IMR-90 (cell line): ENCODE results near the gene GABBR2. TPM values are rescaled to one million over a fixed set of nuclear protein-coding genes. Genes with fewer than 3 reads are reported as not detected.

Source experiments
- ATAC-seq: fragments of 200-7000 bp; cut with Tn5 transposase; 2 replicates; pipeline ENCODE4 v1.9.1; 2020; ENCODE audit warnings: low read depth, mild to moderate bottlenecking, moderate library complexity
- BruUV-seq: library from RNA; stranded (reverse); fragments of 400-500 nt; replicated peaks from 2 replicates; lab custom pipeline; 2021; lab: Mats Ljungman, UMichigan
- CTCF ChIA-PET: fragments of 300-600 bp; formaldehyde crosslinking; extraction: SDS; loops from one replicate; lab custom pipeline; 2021; ENCODE audit warnings: antibody characterized with exemption; lab: Yijun Ruan, JAX
- POLR2A ChIA-PET: fragments of 300-600 bp; sonication (Branson Sonifier 250); formaldehyde crosslinking; loops from one replicate; lab custom pipeline; 2022; ENCODE audit warnings: antibody characterized with exemption; ENCODE audit not compliant: unreplicated experiment; lab: Charles Lee
- DNase-seq: peaks from one replicate; pipeline ENCODE4 v3.0.0; 2013
- H2AFZ ChIP-seq: replicated peaks from 2 replicates; pipeline ENCODE3; 2013; ENCODE audit warnings: low read length, mild to moderate bottlenecking; ENCODE audit not compliant: poor library complexity
- H2AK5ac ChIP-seq: 2 replicates; pipeline ENCODE4 v1.6.1; 2013; ENCODE audit warnings: low read depth, low read length, inconsistent platforms
- H2AK9ac ChIP-seq: replicated peaks from 2 replicates; pipeline ENCODE3; 2013; ENCODE audit warnings: mild to moderate bottlenecking, low read depth, low read length, moderate library complexity; ENCODE audit not compliant: poor library complexity
- H2BK120ac ChIP-seq: 2 replicates; pipeline ENCODE4 v1.6.1; 2013; ENCODE audit warnings: low read depth, low read length, inconsistent platforms
- H2BK15ac ChIP-seq: 3 replicates; pipeline ENCODE4 v1.6.1; 2013; ENCODE audit warnings: low read depth, low read length, inconsistent platforms
- H2BK20ac ChIP-seq: 2 replicates; pipeline ENCODE4 v1.6.1; 2013; ENCODE audit warnings: low read depth, mild to moderate bottlenecking, inconsistent platforms, low read length, moderate library complexity
- H2BK5ac ChIP-seq: 2 replicates; pipeline ENCODE4 v1.6.1; 2013; ENCODE audit warnings: mild to moderate bottlenecking, low read depth, low read length, inconsistent platforms; ENCODE audit not compliant: poor library complexity, severe bottlenecking
- H3K14ac ChIP-seq: replicated peaks from 2 replicates; pipeline ENCODE4 v1.6.1; 2013; ENCODE audit warnings: low read depth, low read length, inconsistent platforms
- H3K18ac ChIP-seq: 2 replicates; pipeline ENCODE4 v1.6.1; 2013; ENCODE audit warnings: low read depth, low read length, control low read depth
- H3K23ac ChIP-seq: 2 replicates; pipeline ENCODE4 v1.6.1; 2013; ENCODE audit warnings: low read depth, low read length, inconsistent platforms
- H3K27ac ChIP-seq: 2 replicates; pipeline ENCODE4 v1.5.1; 2013; ENCODE audit warnings: mild to moderate bottlenecking, control low read depth, low read length; ENCODE audit not compliant: insufficient read depth
- H3K27me3 ChIP-seq: 2 replicates; pipeline ENCODE4 v1.6.1; 2013; ENCODE audit warnings: low read length; ENCODE audit not compliant: control insufficient read depth, insufficient read depth
- H3K36me3 ChIP-seq: 2 replicates; pipeline ENCODE4 v1.6.1; 2013; ENCODE audit warnings: low read length, mixed read lengths; ENCODE audit not compliant: control insufficient read depth, insufficient read depth
- H3K4ac ChIP-seq: 2 replicates; pipeline ENCODE4 v1.6.1; 2013; ENCODE audit warnings: low read depth, low read length, inconsistent platforms
- H3K4me1 ChIP-seq: 2 replicates; pipeline ENCODE4 v1.6.1; 2013; ENCODE audit warnings: low read length, mixed read lengths; ENCODE audit not compliant: control insufficient read depth, insufficient read depth
- H3K4me2 ChIP-seq: 2 replicates; pipeline ENCODE4 v1.6.1; 2013; ENCODE audit warnings: low read depth, mild to moderate bottlenecking, control low read depth, low read length, moderate library complexity
- H3K4me3 ChIP-seq: 2 replicates; pipeline ENCODE4 v1.5.1; 2013; ENCODE audit warnings: low read depth, mild to moderate bottlenecking, control low read depth, low read length, moderate library complexity; ENCODE audit not compliant: insufficient read depth
- H3K56ac ChIP-seq: 2 replicates; pipeline ENCODE4 v1.6.1; 2013; ENCODE audit warnings: low read length, inconsistent platforms; ENCODE audit not compliant: insufficient read depth; ENCODE audit errors: extremely low read depth
- H3K79me1 ChIP-seq, 2 experiments: 2 replicates each; pipeline ENCODE4 v1.6.1; 2013; ENCODE audit warnings: low read length in 2 of 2, inconsistent platforms in 1 of 2, low read depth in 1 of 2
- H3K9ac ChIP-seq: 2 replicates; pipeline ENCODE4 v1.6.1; 2013; ENCODE audit warnings: low read depth, low read length, control low read depth
- H3K9me1 ChIP-seq: 2 replicates; pipeline ENCODE4 v1.6.1; 2013; ENCODE audit warnings: low read length, inconsistent platforms; ENCODE audit not compliant: insufficient read depth
- H3K9me3 ChIP-seq: 2 replicates; pipeline ENCODE4 v1.6.1; 2013; ENCODE audit warnings: low read length; ENCODE audit not compliant: control insufficient read depth, insufficient read depth
- H4K20me1 ChIP-seq: 2 replicates; pipeline ENCODE4 v1.6.1; 2013; ENCODE audit warnings: low read length, inconsistent platforms; ENCODE audit not compliant: insufficient read depth
- H4K5ac ChIP-seq: 2 replicates; pipeline ENCODE4 v1.6.1; 2013; ENCODE audit warnings: mild to moderate bottlenecking, low read depth, low read length, control low read depth
- H4K8ac ChIP-seq, 2 experiments: 2 replicates each; pipeline ENCODE4 v1.6.1; 2013; ENCODE audit warnings: low read depth in 2 of 2, low read length in 2 of 2, control low read depth in 1 of 2, inconsistent platforms in 1 of 2
- H4K91ac ChIP-seq: 2 replicates; pipeline ENCODE4 v1.6.1; 2013; ENCODE audit warnings: low read depth, low read length, inconsistent platforms; ENCODE audit not compliant: insufficient read depth
- BHLHE40 ChIP-seq: fragments of 150-350 bp; IDR thresholded peaks from 2 replicates; pipeline ENCODE4 v1.6.1; 2016; ENCODE audit warnings: mild to moderate bottlenecking, low read depth, low read length
- CHD1 ChIP-seq: IDR thresholded peaks from 2 replicates; pipeline ENCODE4 v1.6.1; 2012; ENCODE audit warnings: low read depth, low read length, improper control_type of control experiment
- NFE2L2 ChIP-seq: fragments of 150-350 bp; IDR thresholded peaks from 2 replicates; pipeline ENCODE4 v1.6.1; 2016; ENCODE audit warnings: low read depth, mild to moderate bottlenecking, low read length
- RFX5 ChIP-seq: IDR thresholded peaks from 2 replicates; pipeline ENCODE4 v1.8.0; 2012; ENCODE audit warnings: low read depth, mild to moderate bottlenecking, low read length, moderate library complexity
- SMC3 ChIP-seq: fragments of 150-350 bp; IDR thresholded peaks from 2 replicates; pipeline ENCODE4 v1.6.1; 2016; ENCODE audit warnings: low read depth, mild to moderate bottlenecking, antibody characterized with exemption, low read length, moderate library complexity
- WGBS, 2 experiments: methylation state at CpG; one replicate each; pipeline versions ENCODE4 v1.1.5 to v1.1.7; 2013; ENCODE audit warnings: missing lambda C conversion rate in 2 of 2; ENCODE audit not compliant: insufficient read length in 1 of 2; ENCODE audit errors: extremely low coverage in 2 of 2; 5-methylcytosine and 5-hydroxymethylcytosine counted together
- dilution Hi-C: fragments of 300-500 bp; cut with HindIII; formaldehyde crosslinking; loops from one replicate; pipeline ENCODE4 v1.14.3; 2018; ENCODE audit warnings: low sequenced_read_pairs; ENCODE audit not compliant: unreplicated experiment
- in situ Hi-C: fragments of 300-500 bp; cut with MboI; formaldehyde crosslinking; loops from 3 replicates; pipeline ENCODE4 v1.14.3; 2019; ENCODE audit warnings: low sequenced_read_pairs, inconsistent platforms, mixed read lengths
- intact Hi-C: fragments of 100-400 bp; cut with micrococcal nuclease; formaldehyde crosslinking; loops from 2 replicates; pipeline ENCODE4 v1.10.0; 2022
- polyA plus RNA-seq, 3 experiments: library from polyadenylated mRNA; depleted of rRNA; stranded (reverse); fragments of >200 nt; gene quantifications; 2 replicates each; pipeline ENCODE4 v1.2.3, GENCODE V29; 2012; ENCODE audit warnings: low replicate concordance in 1 of 3
- total RNA-seq: library from RNA; depleted of rRNA; stranded (reverse); fragments of >200 nt; gene quantifications from 2 replicates; pipeline ENCODE4 v1.2.3, GENCODE V29; 2012

Gene GABBR2
- total and polyA plus RNA-seq, 2 of the 4 experiments (the other 2 are of a cell fraction), result 14.2 to 20.3 TPM

GRCh38 chr9:98339987-98340800 is 368.5 kb downstream of the GABBR2 start:
- no peak overlapping the region for H4K8ac ChIP-seq
- no peak overlapping the region for H2AFZ ChIP-seq
- H3K9ac ChIP-seq, result no peak overlapping the region
- no peak overlapping the region for H2BK5ac ChIP-seq
- H3K14ac ChIP-seq, result no peak overlapping the region
- no peak overlapping the region for H4K91ac ChIP-seq
- H2AK9ac ChIP-seq, result no peak overlapping the region
- in situ Hi-C loops (no loop called here), intact Hi-C loops (no loop called here), dilution Hi-C loops (no loop called here)
- BruUV-seq, result no TSS peak
- no peak overlapping the region for H3K23ac ChIP-seq
- DNase-seq (no peak), ATAC-seq (no peak)
- H3K4me1 ChIP-seq, result peaks cover 2% of the 10 kb centered on the region; the same call in 1 of the 2 replicates
- CTCF ChIA-PET, result no interaction called here
- no peak overlapping the region for H2BK15ac ChIP-seq
- TF ChIP-seq SMC3, result no peak
- TF ChIP-seq CHD1, result no peak
- no peak for TF ChIP-seq NFE2L2
- no peak for TF ChIP-seq RFX5
- TF ChIP-seq BHLHE40, result no peak
- H2BK20ac ChIP-seq, result no peak overlapping the region
- no peak overlapping the region for H2AK5ac ChIP-seq
- H3K36me3 ChIP-seq, result no peaks in the 10 kb centered on the region; the same call in 1 of the 2 replicates
- no peak overlapping the region for H4K5ac ChIP-seq
- POLR2A ChIA-PET, result no interaction called here
- peaks cover 5% of the 10 kb centered on the region for H3K9me1 ChIP-seq
- H3K4me3 ChIP-seq, result no peak overlapping the region
- H3K27ac ChIP-seq, result no peak overlapping the region
- H3K4me2 ChIP-seq, result no peak overlapping the region
- no peaks in the 10 kb centered on the region for H3K27me3 ChIP-seq
- H2BK120ac ChIP-seq, result no peak overlapping the region
- H3K9me3 ChIP-seq, result no peaks in the 10 kb centered on the region
- peaks cover 0 to 6% of the 10 kb centered on the region in 2 experiments; a peak in 1 of 4 replicates for H3K79me1 ChIP-seq
- H3K4ac ChIP-seq, result no peak overlapping the region
- 100% methylated on average over 1 of the region's 6 CpGs; no CpG with 5 or more reads in 1 of the 2 experiments for WGBS, 2 experiments
- H3K56ac ChIP-seq, result no peak overlapping the region
- H4K20me1 ChIP-seq, result no peaks in the 10 kb centered on the region
- H3K18ac ChIP-seq, result no peak overlapping the region
